ENCODE measurements around the gene ZMYM2. TPM values are rescaled to one million over a fixed set of nuclear protein-coding genes. Genes with fewer than 3 reads are reported as not detected.
"Not testable (repeated sequence)": the region's sequence is repeated elsewhere in the genome, so short reads cannot be mapped to it uniquely, and the experiment has no call there.

Gene ZMYM2
- total RNA-seq, 4 donors from 2014 or later = 42.2 to 67.8 (median 63.0) TPM

- ATAC-seq (ENCODE audit: low FRiP score) (no peak), DNase-seq (ENCODE audit: low spot score) (no peak)
- no peak for TF ChIP-seq CTCF (IDR thresholded peaks at IDR 0.05)
Measured at GRCh38 chr13:20019043-20019442, 60.5 kb downstream of the ZMYM2 start.

DNA sequence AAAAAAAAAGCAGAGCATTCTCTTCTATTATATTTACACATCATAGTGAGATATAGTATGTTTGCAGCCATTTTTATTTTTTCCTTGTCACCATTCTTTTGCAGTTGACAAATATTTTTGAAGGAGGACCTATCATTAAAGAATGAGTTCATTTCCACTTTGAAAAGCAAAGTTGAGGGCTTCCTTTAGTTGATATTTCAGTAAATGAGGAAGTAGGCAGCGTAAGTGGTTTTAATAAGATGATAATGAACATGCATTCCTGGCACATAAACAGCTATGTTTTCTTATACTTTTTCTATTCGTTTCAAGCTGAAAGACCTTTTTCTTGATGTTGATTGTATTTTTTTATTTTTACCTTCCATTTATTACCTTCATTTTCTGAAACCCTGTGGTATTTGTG is 66.2 kb downstream of the ZMYM2 start:
- DNase-seq (ENCODE audit: low spot score) = no peak
- TF ChIP-seq CTCF (IDR thresholded peaks at IDR 0.05) = no peak
- ATAC-seq (ENCODE audit: low FRiP score) = no peak

- no peak for TF ChIP-seq CTCF (IDR thresholded peaks at IDR 0.05)
- DNase-seq (ENCODE audit: low spot score) (no peak), ATAC-seq (ENCODE audit: low FRiP score) (no peak)
Measured at GRCh38 chr13:20028953-20029352, 70.4 kb downstream of the ZMYM2 start.

DNA sequence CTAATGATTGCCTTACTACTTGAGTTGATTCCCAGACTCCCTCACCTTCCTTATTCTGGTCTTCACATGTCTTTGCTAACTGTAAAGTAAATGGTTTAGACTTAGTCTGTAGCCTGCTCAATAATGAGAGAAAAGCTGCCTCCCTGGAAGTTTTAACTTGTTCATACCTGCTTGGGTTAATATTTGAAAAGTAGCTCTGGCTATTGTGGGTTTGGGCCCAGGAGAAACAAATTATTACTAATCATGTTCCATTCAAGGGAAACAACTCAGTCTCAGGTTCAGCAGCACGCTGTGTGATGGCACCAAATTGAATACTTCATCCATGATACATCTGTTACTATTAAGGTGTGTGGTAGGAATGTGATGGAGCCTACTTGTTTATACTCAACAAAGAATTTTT is 75.0 kb downstream of the ZMYM2 start:
- DNase-seq (ENCODE audit: low spot score) (no peak), ATAC-seq (ENCODE audit: low FRiP score) (no peak)
- no peak for TF ChIP-seq CTCF (IDR thresholded peaks at IDR 0.05)

- TF ChIP-seq CTCF (IDR thresholded peaks at IDR 0.05) = no peak
- ATAC-seq (ENCODE audit: low FRiP score) = no peak
- no peak for DNase-seq (ENCODE audit: low spot score)
Measured at GRCh38 chr13:20035130-20035529, 76.6 kb downstream of the ZMYM2 start.

- no peak for TF ChIP-seq CTCF (IDR thresholded peaks at IDR 0.05)
- DNase-seq (ENCODE audit: low spot score) (no peak), ATAC-seq (ENCODE audit: low FRiP score) (no peak)
Measured at GRCh38 chr13:20037908-20038307, 79.4 kb downstream of the ZMYM2 start.

DNA sequence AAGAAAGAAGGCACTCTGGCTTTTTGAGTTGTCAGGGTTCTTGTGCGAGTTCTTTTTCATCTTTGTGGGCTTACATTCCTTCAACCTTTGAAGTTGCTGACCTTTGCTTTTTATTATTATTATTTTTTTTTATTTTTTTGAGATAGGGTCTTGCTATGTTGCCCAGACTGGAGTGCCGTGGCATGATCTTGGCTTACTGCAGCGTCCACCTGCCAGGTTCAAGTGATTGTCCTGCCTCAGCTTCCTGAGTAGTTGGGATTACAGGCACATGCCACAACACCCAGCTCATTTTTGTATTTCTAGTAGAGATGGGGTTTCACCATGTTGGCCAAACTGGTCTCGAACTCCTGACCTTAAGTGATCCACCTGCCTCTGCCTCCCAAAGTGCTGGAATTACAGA is 84.1 kb downstream of the ZMYM2 start:
- not testable (repeated sequence) for DNase-seq (ENCODE audit: low spot score); ATAC-seq (ENCODE audit: low FRiP score)

Data from omental fat pad (tissue), 4 donors.